Measurements from ENCODE around the gene CRTC1.

Gene CRTC1

DNA sequence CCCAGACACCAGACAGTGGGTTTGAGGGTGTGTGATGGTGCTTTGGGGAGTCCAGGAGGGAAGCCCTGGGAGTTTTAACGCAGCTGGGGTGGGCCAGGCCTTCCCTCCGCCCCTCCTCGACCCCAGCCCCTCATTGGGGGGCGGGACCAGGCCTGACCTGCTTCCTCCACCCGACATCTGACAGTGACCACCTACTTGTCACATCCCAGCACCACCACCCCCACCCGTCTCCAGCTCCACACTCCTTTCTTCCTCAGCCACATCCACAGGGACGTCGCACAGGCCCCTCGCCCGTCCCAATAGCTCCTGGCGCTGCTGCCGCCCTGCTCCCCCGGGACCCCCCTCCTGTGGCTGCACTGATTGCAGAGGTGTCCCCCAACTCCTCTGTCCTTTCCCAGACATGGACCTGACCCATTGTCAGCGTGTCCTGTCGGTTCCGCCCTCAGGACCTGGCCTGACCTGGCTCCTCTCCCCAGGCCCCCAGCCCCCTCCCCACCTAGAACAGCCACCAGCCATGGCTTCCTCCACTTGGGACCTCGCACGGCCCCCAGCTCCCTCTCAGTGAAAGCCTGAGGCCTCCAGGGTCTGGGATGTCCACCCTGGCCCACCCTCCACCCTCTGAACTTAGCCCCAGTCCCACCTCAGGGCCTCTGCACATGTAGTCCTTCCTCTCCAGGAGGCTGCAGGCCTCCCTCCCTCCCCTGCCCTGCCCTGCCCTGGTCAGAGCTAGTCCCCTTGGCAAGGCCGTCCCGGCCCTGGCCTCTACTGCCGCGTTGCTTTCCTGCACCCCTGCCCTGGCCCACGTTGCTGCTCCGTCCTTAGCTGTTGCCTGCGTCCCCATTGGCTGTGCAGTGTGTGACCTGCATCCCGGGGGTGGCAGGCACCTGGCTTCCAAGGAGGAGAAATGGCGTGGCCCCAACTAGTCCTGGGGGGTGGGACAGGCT is 77.2 kb downstream of the CRTC1 start:
- in situ Hi-C loops (cut with MboI; ENCODE audit: low pct_unique_long_range_greater_than_20kb, low sequenced_read_pairs) = no loop called here
- DNase-seq = no peak

DNA sequence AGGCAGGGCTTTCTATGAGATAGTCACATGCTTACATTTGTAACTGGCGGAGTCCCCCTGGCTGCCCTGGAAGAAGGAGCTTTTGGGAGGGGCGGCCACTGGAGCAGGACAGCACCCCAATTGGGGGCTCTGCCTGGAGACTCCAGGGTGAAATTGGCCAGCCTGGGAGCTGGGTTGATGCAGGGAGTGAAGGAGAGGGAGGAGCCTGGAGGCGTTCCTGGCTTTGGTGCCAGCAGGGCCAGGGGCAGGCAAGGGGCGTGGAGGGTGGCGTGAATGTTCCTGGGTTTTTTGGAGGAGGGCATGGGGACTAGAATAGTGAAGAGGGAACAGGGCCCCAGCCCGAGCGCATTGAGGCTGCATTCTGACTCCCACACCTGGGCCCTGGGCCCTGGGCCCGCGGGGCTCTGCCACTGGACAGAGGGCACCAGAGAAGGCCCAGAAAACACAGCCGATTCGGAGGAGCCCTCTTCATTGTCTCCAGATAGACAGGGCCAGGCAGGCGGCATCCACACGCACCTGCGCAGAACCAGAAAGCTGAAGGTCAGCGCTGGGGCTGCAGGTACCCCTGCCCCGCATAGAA is 78.1 kb downstream of the CRTC1 start:
- in situ Hi-C loops (cut with MboI; ENCODE audit: low pct_unique_long_range_greater_than_20kb, low sequenced_read_pairs) = no loop called here
- DNase-seq = no peak

DNA sequence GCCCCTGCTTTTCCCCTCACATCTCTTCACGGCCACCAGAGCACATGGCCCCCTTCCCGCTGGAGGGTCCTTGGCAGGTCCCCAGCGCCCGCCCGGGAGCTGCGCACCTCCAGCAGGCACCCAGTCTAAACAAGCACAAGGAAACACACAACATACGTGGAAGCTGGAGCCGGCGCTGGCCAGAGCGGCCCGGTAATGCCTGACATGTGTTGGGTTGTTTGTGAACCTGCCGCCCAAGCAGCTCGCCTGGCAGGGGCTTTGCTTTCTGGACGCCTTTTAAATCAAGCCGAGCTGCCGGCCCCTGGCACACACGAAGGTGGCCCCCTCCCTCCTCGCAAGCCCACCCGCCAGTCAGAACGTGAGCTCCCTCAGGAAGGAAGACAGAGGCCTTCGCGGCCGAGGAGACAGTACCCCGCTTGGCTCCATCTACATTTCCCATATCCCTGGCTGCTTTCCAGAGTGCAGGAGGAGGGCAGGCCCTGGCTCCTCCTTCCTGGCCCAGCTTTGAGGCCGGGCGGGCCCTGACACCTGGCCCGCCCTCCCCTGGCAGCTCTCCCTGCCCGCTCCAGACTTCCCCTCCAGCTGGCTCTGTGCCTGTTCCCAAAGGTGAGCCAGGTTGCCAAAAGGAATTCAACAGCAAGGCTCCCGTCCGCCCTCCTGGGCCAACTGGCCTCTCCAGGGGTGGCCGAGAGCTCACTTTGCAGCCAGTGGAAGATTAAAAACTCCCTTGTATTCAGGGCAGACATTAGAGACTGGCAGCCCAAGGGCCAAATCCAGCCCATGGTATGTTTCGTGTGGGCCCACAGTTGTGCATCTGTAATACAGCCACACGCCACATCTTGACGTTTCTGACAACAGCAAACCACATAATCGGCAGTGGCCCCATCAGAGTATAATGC is 78.9 kb downstream of the CRTC1 start:
- in situ Hi-C loops (cut with MboI; ENCODE audit: low pct_unique_long_range_greater_than_20kb, low sequenced_read_pairs) = no loop called here
- no peak for DNase-seq

DNA sequence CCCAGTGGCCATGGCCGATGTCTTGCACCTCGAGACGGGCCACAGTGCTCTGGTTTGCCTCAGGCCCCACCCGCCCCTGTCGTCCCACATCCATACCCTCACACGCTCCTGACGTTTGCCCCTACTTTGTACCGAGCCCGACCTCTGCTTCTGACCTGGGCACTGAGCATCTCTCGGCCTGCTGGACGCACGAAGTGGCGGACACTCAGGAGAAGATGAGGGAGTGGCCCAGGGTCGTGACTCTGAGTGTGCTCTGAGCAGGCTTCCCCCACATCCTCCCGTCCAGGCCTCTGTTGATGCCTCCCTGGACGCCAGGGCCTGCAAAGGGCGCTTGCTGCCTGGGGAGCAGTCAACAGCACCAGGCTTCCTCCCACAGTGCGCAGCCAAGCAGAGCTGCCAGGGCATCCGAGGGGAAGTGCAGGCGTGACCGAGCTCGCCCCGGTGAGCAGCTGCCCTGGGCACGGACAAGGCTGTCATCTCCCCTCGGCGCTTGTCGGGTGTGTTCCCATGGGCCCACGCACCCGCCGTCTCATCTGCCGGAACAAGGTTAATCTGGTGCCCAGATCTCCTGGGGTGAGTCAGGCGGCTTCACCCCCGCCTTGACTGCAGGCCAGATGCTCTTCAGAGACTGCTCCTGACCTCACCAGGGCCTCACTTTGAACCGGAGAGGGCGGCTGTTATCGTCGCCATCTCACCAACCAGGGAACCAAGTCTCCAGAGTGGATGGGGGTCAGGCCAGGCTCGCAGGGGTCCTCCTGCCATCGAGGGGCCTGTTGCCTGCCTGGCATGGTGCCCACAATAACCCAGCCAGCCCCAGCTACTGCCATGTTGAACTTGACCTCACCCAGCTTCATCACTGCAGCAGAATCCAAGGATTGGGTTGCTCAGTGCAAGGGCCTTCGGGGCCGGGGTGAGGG is 80.5 kb downstream of the CRTC1 start:
- DNase-seq = no peak
- in situ Hi-C loops (cut with MboI; ENCODE audit: low pct_unique_long_range_greater_than_20kb, low sequenced_read_pairs) = no loop called here

DNA sequence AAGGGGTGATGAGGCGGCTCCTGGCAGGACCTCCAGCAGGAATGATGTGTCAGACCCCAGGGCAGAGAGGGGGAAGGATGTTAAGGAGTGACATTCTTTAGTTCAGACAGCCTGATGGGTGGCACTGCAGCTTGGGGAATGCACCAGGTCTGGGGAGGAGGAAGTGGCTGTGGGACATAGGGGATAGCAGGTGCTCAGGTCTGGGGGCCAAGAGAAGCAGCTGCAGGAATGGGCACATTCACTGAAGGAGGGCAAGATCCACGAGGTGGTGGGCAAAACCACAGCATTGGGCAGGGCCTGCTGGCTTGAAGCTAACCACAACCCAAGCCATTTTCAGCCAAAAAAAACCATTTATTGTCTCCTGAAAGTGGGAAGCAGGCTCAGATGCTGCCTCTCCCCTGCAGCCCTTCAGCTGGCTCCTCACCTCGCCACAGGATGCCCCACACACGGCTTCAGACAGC is 81.1 kb downstream of the CRTC1 start:
- in situ Hi-C loops (cut with MboI; ENCODE audit: low pct_unique_long_range_greater_than_20kb, low sequenced_read_pairs) = no loop called here
- DNase-seq = no peak

DNA sequence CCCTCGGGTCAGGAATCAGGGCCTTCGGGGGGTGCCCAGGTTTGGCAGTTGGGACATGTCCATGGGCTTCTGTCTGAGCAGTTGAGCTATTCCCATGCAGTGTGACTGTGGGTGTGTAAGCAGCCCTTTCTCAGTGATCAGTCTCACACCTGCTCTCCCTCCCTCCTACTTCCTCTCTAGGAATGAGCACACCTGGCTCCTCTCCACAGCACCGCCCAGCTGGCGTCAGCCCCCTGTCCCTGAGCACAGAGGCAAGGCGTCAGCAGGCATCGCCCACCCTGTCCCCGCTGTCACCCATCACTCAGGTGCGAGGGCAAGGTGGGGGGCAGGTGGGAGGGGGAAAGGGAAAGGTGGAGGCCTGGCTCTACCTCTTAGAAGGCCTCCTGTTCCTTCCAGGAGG is 81.7 kb downstream of the CRTC1 start:
- in situ Hi-C loops (cut with MboI; ENCODE audit: low pct_unique_long_range_greater_than_20kb, low sequenced_read_pairs) = no loop called here
- DNase-seq = no peak

DNA sequence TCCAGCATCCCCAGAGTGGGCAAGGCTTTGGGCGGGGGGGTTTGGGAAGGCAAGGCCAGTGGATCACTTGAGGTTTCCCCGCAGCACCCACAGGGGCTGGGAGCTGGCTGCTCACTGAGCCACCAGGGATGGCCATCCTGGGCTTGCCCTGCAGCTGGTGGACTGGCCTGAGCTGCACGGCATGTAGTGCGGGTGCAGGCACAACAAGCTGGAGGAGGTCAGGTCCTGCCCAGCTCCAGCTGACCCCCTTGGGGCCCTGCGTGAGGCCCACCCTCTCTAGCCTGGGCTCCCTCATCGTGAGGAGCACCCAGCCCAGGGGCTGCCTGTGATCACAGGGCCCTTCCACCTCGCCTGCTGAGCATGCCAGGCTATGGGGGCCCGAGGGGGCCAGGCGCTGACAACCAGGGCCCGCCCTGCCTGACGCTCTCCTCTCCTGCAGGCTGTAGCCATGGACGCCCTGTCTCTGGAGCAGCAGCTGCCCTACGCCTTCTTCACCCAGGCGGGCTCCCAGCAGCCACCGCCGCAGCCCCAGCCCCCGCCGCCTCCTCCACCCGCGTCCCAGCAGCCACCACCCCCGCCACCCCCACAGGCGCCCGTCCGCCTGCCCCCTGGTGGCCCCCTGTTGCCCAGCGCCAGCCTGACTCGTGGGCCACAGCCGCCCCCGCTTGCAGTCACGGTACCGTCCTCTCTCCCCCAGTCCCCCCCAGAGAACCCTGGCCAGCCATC is 84.7 kb downstream of the CRTC1 start:
- no peak for DNase-seq
- in situ Hi-C loops (cut with MboI; ENCODE audit: low pct_unique_long_range_greater_than_20kb, low sequenced_read_pairs) = no loop called here

DNA sequence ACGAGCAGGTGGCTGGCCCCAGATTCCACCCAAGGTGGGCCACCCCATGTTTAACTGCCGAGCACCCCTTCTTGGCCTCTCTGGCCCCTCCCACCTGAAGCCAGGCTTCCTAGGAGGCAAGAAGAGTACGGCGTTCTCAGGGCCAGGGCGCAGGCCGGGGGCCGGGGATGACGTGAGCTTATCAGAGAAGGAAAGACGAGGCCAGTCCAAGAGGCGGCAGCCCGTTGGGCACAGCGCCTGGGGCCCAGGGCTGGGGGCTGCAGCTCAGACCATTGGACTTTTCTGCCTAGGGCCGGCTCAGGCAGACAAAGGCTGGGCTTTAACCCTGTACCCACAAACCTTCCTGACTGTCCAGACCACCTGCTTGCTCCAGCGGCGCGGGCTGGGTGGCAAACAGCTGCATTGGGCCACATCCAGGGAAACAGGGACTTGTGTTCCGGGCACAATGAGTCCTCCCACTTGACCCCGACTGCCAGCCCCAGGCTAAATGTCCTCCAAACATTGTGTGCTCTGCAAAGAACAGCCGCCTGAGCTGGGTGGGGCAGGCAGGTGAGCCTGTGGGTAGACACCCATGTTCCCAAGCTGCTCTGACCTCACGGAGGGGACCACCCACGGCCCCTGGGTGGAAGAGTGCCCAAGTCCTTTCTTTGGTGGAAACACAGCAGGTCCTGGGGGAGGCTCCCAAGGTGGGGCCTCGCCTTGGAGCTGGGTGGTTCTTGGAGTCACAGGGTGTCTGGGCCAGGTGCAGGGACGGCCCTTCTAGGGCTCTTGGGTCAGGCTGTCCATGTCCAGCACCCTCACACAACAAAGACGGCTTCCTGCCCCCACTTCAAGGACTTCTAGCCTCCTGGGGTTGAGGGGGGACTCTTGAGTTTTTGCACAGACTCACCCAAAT is 85.8 kb downstream of the CRTC1 start:
- in situ Hi-C loops (cut with MboI; ENCODE audit: low pct_unique_long_range_greater_than_20kb, low sequenced_read_pairs) = no loop called here
- no peak for DNase-seq

DNA sequence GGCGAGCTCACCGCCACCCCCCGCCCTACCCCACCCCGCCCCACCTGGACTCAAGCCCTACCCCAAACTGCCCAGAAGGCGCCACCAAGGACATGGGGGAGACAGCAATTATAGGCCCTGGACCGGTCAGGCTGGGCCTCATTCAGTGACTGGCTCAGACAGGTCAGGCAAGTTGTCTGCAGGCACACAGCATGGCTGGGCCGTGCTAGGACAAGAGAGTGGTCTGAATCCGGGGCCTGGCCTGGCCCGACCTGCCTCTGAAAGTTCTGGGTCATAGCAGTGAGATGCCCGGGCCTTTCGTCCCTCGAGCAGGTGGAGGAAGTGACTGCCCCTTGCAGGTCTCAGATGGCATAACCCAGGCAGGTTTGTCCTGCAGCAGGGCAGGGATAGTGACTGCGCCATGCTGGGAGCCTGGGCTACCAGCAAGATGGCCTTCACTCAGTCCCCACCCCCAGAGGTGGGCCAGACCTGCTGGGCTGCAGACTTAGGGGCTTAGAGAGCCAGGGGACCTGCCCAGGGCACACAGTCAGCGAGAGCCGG is 86.6 kb downstream of the CRTC1 start:
- DNase-seq = no peak
- in situ Hi-C loops (cut with MboI; ENCODE audit: low pct_unique_long_range_greater_than_20kb, low sequenced_read_pairs) = no loop called here

DNA sequence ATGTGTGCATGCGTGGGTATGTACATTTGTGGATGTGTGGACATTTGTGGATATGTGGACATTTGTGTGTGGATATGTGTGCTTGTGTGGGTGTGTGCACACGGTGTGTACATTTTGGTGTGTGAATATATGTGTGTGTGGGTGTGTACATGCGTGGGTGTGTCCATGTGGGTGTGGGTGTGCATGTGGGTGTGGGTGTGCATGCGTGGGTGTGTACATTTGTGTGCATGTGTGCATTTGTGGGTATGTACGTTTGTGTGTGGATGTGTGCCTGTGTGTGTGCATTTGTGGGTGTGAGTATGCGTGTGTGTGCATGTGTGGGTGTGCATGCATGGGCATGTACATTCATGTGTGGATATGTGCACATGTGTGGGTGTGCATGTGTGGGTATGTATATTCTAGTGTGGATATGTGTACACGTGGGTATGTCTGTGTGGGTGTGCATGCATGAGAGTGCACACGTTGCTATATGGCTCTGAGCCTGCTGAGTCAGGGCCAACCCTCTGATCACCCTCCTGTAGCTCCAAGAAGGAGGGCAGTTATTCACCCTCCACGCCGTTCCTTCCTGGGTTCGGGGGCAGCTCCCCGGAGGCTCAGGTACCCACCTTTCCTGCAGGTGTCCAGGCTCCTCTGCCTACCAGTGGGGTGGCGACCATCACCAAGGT is 87.3 kb downstream of the CRTC1 start:
- in situ Hi-C loops (cut with MboI; ENCODE audit: low pct_unique_long_range_greater_than_20kb, low sequenced_read_pairs) = no loop called here
- no peak for DNase-seq

DNA sequence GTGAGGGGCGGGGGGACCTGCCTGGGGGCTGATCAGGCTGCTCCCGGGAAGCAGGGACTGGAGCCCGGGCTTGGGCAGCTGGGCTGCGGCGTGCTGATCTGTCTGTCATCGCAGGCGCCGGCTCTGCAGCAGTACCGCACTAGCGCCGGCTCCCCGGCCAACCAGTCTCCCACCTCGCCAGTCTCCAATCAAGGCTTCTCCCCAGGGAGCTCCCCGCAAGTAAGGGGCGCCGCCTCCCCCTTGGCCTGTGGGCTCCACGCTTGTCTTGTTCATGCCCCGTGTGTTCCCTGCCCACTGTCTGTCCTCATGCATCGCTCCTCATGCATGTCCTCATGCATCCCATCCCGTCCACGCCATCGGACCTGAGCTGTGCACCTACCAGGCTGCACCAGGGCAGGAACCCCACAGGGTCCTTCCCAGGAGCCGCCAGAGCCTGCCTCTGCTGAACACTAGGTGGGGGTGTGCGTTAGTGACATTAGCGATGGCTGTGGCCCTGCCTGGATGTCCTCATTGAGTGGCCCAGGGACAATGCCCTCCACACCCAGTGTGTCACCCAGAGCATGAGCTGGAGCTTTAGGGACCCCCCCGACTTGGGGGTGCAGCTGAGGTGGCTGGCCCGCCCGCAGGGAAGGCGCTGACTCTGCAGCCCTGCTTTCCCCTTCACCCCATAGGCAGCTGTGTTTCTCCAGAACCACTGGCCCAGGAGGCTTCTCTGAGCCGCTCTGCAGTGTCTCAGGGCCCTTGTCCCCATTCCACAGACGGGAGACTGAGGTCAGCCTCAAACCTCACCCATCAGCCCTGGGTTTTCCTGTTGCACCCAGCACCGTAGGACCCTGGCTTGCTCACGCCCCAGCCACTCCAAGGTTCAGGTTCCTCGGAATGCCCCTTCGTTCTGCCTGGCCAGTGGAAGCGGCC is 88.1 kb downstream of the CRTC1 start:
- DNase-seq = no peak
- in situ Hi-C loops (cut with MboI; ENCODE audit: low pct_unique_long_range_greater_than_20kb, low sequenced_read_pairs) = no loop called here

DNA sequence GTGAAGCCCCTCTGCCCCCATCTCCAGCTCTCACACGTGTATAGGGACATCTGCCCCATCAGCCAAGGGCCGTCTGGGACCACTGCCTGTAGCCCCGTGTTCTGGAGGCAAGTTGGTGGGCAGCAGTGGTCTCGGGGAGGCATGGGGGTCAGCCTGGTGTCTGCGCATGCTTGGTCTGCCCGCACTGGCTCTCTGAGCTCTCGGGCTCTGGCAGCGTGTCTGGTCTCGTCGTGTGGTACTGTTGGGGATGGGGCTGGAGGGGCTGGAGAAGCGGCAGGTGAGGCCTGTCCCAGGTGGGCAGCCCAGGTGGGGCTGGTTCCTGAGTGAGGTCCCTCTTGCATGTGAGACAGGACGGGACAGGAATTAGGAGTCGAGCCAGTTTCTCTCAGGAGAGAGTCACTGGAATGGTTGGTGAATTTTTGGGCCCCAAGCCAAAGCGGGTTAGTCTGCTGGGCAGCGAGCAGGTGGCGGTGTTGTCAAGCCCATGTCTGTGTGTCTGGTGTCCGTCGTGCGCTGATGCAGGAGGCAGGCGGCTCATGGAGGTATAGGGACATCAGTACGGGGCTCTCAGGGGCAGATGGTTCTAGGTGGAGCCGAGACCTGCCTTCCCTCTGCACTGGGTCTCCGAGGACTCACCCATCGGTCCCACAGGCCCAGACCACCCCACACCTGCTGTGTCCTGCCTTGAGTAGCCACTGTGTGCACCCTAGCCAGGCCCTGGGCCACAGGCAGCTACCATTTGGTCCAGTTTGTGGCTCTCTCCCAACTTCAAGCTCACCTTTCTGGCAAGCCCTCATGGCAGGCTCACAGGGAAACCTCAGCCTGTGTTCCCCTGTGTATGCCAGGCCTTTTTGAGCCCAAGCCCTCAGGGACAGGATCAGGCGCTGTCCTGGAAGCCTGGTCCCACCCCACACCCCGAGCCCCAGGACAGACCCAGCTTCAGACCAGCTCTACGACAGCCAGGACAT is 89.4 kb downstream of the CRTC1 start:
- in situ Hi-C loops (cut with MboI; ENCODE audit: low pct_unique_long_range_greater_than_20kb, low sequenced_read_pairs) = no loop called here

DNA sequence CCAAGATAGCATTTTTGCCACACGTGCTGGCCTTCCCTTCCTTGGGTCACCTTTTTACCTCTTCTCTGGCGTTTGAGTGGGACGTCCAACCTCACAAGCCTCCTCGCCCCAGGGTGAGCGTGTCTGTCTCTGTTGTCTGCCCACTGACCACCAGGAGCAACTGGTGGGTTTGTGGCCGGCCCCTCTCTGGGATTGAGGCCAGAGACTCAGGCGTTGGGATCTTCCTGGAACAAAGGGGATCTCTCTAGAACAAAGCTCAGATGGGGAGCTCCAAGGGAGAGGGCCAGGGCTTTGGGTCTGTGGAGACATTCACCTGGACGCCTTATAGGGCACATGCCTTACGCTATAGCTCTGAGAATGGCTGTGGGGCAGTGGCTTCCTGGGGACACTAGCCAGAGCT is 90.2 kb downstream of the CRTC1 start:
- no peak for DNase-seq
- in situ Hi-C loops (cut with MboI; ENCODE audit: low pct_unique_long_range_greater_than_20kb, low sequenced_read_pairs) = no loop called here

More for the DNA sequence above, 89.4 kb downstream of the CRTC1 start:
- DNase-seq = no peak

DNA sequence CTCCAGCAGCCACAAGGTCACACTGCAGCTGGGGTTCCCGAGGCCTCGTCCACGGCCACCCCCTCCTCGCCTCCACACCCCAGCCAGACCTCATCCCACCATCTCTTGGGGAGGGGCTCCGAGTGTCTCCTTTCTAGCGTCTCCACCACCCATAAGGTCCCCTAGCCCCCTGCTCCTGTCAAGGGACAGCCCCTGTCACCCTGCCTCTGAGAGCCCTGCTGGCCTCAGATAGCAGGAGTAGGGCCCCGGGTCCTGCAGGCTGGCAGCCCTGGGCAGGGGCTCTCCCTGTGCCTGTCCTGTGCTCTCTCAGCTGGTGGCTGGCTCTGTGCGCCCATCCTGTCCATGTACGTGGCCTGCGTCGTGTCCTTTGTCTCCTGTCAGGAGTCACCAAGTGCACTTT is 90.6 kb downstream of the CRTC1 start:
- in situ Hi-C loops (cut with MboI; ENCODE audit: low pct_unique_long_range_greater_than_20kb, low sequenced_read_pairs) = no loop called here
- no peak for DNase-seq
